ENCODE measurements around the gene ZNF546.
"Not testable (repeated sequence)": the region's sequence is repeated elsewhere in the genome, so short reads cannot be mapped to it uniquely, and the experiment has no call there.

Gene ZNF546

DNA sequence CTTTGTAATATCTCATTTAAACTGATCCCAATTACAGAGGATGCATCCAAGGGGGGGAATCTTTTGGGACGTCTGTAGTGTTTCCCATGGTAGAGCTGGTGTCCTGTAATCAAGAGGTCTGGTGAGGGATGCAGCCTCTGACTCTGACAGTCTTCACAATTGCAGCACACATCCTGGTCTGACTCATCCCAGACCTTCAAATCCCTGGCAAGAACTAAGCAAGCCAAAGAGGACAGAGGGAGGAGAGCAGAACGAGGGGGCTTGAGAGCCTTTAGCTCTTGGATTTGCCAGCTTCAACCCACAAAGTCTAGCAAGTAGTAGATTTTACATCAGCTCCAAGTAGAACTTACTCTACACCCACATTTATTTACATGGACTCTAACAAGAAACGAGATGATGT lies 45.2 kb upstream of the ZNF546 start:
- DNase-seq (peak; percentile 2), ATAC-seq (ENCODE audit: insufficient read depth, low read depth) (no peak)
- no peaks in the 10 kb centered on the region for H3K9me3 ChIP-seq (ENCODE audit: insufficient read depth, low read length, severe bottlenecking)
- peaks cover 43% of the 10 kb centered on the region for H3K4me1 ChIP-seq (ENCODE audit: insufficient read depth, low read length)
- H3K36me3 ChIP-seq (ENCODE audit: insufficient read depth, low read length), result no peaks in the 10 kb centered on the region
- peak overlapping the region; percentile 82 for H3K27ac ChIP-seq (ENCODE audit: low read length)
- no peak overlapping the region for H3K9ac ChIP-seq (ENCODE audit: low read depth, low read length)
- no peak overlapping the region for H3K4me3 ChIP-seq (ENCODE audit: low read depth in 1 of 2, low read length in 2 of 2)
- no peak overlapping the region for H3K4me2 ChIP-seq (ENCODE audit: insufficient read depth, low read length)
- H3K79me2 ChIP-seq (ENCODE audit: insufficient read depth, low read length), result no peaks in the 10 kb centered on the region
- H4K20me1 ChIP-seq (ENCODE audit: insufficient read depth, low read length), result no peaks in the 10 kb centered on the region
- H3K27me3 ChIP-seq (ENCODE audit: insufficient read depth, low read length, poor library complexity), result no peaks in the 10 kb centered on the region
- H2AFZ ChIP-seq (ENCODE audit: low read depth, low read length), result no peak overlapping the region
- TF ChIP-seq, protein P1, sequence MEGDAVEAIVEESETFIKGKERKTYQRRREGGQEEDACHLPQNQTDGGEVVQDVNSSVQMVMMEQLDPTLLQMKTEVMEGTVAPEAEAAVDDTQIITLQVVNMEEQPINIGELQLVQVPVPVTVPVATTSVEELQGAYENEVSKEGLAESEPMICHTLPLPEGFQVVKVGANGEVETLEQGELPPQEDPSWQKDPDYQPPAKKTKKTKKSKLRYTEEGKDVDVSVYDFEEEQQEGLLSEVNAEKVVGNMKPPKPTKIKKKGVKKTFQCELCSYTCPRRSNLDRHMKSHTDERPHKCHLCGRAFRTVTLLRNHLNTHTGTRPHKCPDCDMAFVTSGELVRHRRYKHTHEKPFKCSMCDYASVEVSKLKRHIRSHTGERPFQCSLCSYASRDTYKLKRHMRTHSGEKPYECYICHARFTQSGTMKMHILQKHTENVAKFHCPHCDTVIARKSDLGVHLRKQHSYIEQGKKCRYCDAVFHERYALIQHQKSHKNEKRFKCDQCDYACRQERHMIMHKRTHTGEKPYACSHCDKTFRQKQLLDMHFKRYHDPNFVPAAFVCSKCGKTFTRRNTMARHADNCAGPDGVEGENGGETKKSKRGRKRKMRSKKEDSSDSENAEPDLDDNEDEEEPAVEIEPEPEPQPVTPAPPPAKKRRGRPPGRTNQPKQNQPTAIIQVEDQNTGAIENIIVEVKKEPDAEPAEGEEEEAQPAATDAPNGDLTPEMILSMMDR (IDR thresholded peaks at IDR 0.05; ENCODE audit: borderline replicate concordance, extremely low read depth, low read length, poor library complexity, severe bottlenecking), result no peak
- TF ChIP-seq EZH2 (IDR thresholded peaks at IDR 0.05; ENCODE audit: borderline replicate concordance, low read depth, low read length, severe bottlenecking), result no peak

DNA sequence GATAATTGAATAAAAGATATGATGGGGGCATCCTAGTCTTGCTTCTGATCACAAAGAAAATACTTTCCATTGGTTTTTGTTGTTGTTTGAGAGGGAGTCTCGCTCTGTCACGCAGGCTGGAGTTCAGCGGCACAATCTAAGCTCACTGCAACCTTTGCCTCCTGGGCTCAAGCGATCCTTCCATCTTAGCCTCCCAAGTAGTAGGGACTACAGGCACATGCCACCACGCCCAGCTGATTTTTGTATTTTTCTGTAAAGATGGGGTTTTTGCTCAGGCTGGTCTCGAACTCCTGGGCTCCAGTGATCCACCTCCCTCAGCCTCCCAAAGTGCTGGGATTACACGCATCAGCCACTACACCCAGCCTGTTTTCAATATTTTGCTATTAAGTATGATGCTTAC lies 42.9 kb upstream of the ZNF546 start:
- Histone ChIP-seq H3K4me3 (ENCODE audit: low read depth in 1 of 2, low read length in 2 of 2) (no peak overlapping the region), H2AFZ (ENCODE audit: low read depth, low read length) (no peak overlapping the region), H3K4me2 (ENCODE audit: insufficient read depth, low read length) (peak overlapping the region; percentile 55), H3K27me3 (ENCODE audit: insufficient read depth, low read length, poor library complexity) (no peaks in the 10 kb centered on the region), H4K20me1 (ENCODE audit: insufficient read depth, low read length) (no peaks in the 10 kb centered on the region), H3K9me3 (ENCODE audit: insufficient read depth, low read length, severe bottlenecking) (no peaks in the 10 kb centered on the region), H3K9ac (ENCODE audit: low read depth, low read length) (peak overlapping the region; percentile 17; the same call in 1 of the 2 replicates), H3K36me3 (ENCODE audit: insufficient read depth, low read length) (no peaks in the 10 kb centered on the region), H3K79me2 (ENCODE audit: insufficient read depth, low read length) (no peaks in the 10 kb centered on the region), H3K4me1 (ENCODE audit: insufficient read depth, low read length) (peaks cover 43% of the 10 kb centered on the region), H3K27ac (ENCODE audit: low read length) (peak overlapping the region; percentile 82)
- DNase-seq (peak; percentile 20), ATAC-seq (ENCODE audit: insufficient read depth, low read depth) (peak; percentile 54)
- TF ChIP-seq EZH2 (IDR thresholded peaks at IDR 0.05; ENCODE audit: borderline replicate concordance, low read depth, low read length, severe bottlenecking), result no peak
- TF ChIP-seq, protein P1 (IDR thresholded peaks at IDR 0.05; ENCODE audit: borderline replicate concordance, extremely low read depth, low read length, poor library complexity, severe bottlenecking), result no peak

DNA sequence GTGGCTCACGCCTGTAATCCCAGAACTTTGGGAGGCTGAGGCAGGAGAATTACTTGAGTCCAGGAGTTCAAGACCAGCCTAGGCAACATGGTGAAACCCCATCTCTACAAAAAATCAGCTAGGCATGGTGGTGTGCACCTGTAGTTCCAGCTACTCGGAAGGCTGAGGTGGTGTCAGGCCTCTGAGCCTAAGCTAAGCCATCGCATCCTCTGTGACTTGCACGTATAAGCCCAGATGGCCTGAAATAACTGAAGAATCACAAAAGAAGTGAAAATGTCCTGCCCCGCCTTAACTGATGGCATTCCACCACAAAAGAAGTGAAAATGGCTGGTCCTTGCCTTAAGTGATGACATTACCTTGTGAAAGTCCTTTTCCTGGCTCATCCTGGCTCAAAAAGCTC lies 39.0 kb upstream of the ZNF546 start:
- not testable (repeated sequence) for H3K27ac ChIP-seq (ENCODE audit: low read length); ATAC-seq (ENCODE audit: insufficient read depth, low read depth); H4K20me1 ChIP-seq (ENCODE audit: insufficient read depth, low read length); H3K4me2 ChIP-seq (ENCODE audit: insufficient read depth, low read length); H3K9ac ChIP-seq (ENCODE audit: low read depth, low read length); DNase-seq; H3K4me3 ChIP-seq (ENCODE audit: low read depth in 1 of 2, low read length in 2 of 2); H3K9me3 ChIP-seq (ENCODE audit: insufficient read depth, low read length, severe bottlenecking); H3K36me3 ChIP-seq (ENCODE audit: insufficient read depth, low read length); H3K27me3 ChIP-seq (ENCODE audit: insufficient read depth, low read length, poor library complexity); H2AFZ ChIP-seq (ENCODE audit: low read depth, low read length); H3K79me2 ChIP-seq (ENCODE audit: insufficient read depth, low read length)
- H3K4me1 ChIP-seq (ENCODE audit: insufficient read depth, low read length), result peaks cover 22% of the 10 kb centered on the region

DNA sequence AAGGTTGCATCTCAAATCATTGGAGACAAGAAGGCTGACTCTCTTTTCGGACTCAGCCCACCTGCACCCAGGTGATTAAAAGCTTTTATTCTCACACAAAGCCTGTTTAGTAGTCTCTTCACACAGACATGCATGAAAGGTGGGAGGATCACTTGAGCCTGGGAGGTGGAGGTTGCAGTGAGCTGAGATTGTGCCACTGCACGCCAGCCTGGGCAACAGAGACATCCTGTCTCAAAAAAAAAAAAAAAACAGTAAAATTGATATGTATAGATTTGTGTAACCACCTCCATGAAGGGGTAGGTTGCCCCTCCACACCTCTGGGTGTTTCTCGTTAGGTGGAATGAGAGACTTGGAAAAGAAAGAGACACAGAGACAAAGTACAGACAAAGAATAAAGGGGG lies 37.9 kb upstream of the ZNF546 start:
- not testable (repeated sequence) for H3K4me3 ChIP-seq (ENCODE audit: low read depth in 1 of 2, low read length in 2 of 2); H4K20me1 ChIP-seq (ENCODE audit: insufficient read depth, low read length); H3K4me2 ChIP-seq (ENCODE audit: insufficient read depth, low read length); DNase-seq; H2AFZ ChIP-seq (ENCODE audit: low read depth, low read length); H3K27me3 ChIP-seq (ENCODE audit: insufficient read depth, low read length, poor library complexity); ATAC-seq (ENCODE audit: insufficient read depth, low read depth); H3K9ac ChIP-seq (ENCODE audit: low read depth, low read length); H3K27ac ChIP-seq (ENCODE audit: low read length); H3K36me3 ChIP-seq (ENCODE audit: insufficient read depth, low read length); H3K79me2 ChIP-seq (ENCODE audit: insufficient read depth, low read length); H3K9me3 ChIP-seq (ENCODE audit: insufficient read depth, low read length, severe bottlenecking)
- peaks cover 12% of the 10 kb centered on the region for H3K4me1 ChIP-seq (ENCODE audit: insufficient read depth, low read length)

DNA sequence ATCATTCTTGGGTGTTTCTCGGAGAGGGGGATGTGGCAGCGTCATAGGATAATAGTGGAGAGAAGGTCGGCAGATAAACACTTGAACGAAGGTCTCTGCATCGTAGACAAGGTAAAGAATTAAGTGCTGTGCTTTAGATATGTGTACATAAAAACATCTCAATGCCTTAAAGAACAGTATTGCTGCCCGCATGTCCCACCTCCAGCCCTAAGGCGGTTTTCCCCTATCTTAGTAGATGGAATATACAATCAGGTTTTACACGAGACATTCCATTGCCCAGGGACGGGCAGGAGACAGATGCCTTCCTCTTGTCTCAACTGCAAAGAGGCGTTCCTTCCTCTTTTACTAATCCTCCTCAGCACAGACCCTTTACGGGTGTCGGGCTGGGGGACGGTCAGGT lies 37.5 kb upstream of the ZNF546 start:
- H3K9ac ChIP-seq (ENCODE audit: low read depth, low read length); DNase-seq; H3K36me3 ChIP-seq (ENCODE audit: insufficient read depth, low read length); H3K9me3 ChIP-seq (ENCODE audit: insufficient read depth, low read length, severe bottlenecking); H3K79me2 ChIP-seq (ENCODE audit: insufficient read depth, low read length); H3K27ac ChIP-seq (ENCODE audit: low read length); H2AFZ ChIP-seq (ENCODE audit: low read depth, low read length); H4K20me1 ChIP-seq (ENCODE audit: insufficient read depth, low read length); H3K4me3 ChIP-seq (ENCODE audit: low read depth in 1 of 2, low read length in 2 of 2); H3K27me3 ChIP-seq (ENCODE audit: insufficient read depth, low read length, poor library complexity); H3K4me1 ChIP-seq (ENCODE audit: insufficient read depth, low read length); ATAC-seq (ENCODE audit: insufficient read depth, low read depth); H3K4me2 ChIP-seq (ENCODE audit: insufficient read depth, low read length): not testable (repeated sequence)
